Activated CD4-positive, alpha-beta T cell treated with anti-CD3 and anti-CD28 coated beads, Interleukin-2, amount 50 U/mL, for 24 hours (primary cell): Measurements from ENCODE around the gene ALOX5AP.

Experiments
- DNase-seq, 2 donors: peaks; one replicate each; pipeline ENCODE4 v3.0.0-alpha.2; 2020; ENCODE audit warnings: low read depth in 1 of 2, low spot score in 1 of 2

ALOX5AP gene

GRCh38 chr13:30796631-30797601 lies 61.6 kb downstream of the ALOX5AP start:
- peak in 1 of 2 donors; percentile 37 for DNase-seq

- DNase-seq, result no peak
Observed at GRCh38 chr13:30797847-30798535, 62.6 kb downstream of the ALOX5AP start.

- no peak for DNase-seq
Observed at GRCh38 chr13:30798776-30799355, 63.5 kb downstream of the ALOX5AP start.

GRCh38 chr13:30799356-30799824 lies 64.0 kb downstream of the ALOX5AP start:
- DNase-seq, result no peak

- no peak for DNase-seq
Observed at GRCh38 chr13:30800107-30800506, 64.8 kb downstream of the ALOX5AP start.

- DNase-seq, result no peak
Observed at GRCh38 chr13:30802501-30802900, 67.2 kb downstream of the ALOX5AP start.

GRCh38 chr13:30802953-30803478 lies 67.7 kb downstream of the ALOX5AP start:
- DNase-seq, result peak; percentile 71 to 77

- DNase-seq, result no peak
Observed at GRCh38 chr13:30803749-30804148, 68.4 kb downstream of the ALOX5AP start.

GRCh38 chr13:30804474-30804873 lies 69.1 kb downstream of the ALOX5AP start:
- no peak for DNase-seq

GRCh38 chr13:30805132-30805537 lies 69.8 kb downstream of the ALOX5AP start:
- no peak for DNase-seq

- DNase-seq, result no peak
Observed at GRCh38 chr13:30805603-30806011, 70.3 kb downstream of the ALOX5AP start.

GRCh38 chr13:30806784-30807183 lies 71.4 kb downstream of the ALOX5AP start:
- DNase-seq, result no peak

- no peak for DNase-seq
Observed at GRCh38 chr13:30807392-30807791, 72.0 kb downstream of the ALOX5AP start.

GRCh38 chr13:30808600-30808999 lies 73.3 kb downstream of the ALOX5AP start:
- DNase-seq, result no peak

GRCh38 chr13:30809787-30810186 lies 74.4 kb downstream of the ALOX5AP start:
- no peak for DNase-seq

- DNase-seq, result no peak
Observed at GRCh38 chr13:30810261-30810701, 74.9 kb downstream of the ALOX5AP start.

GRCh38 chr13:30810801-30811200 lies 75.5 kb downstream of the ALOX5AP start:
- no peak for DNase-seq
